Suprapubic skin (tissue), 4 donors: ENCODE results near the gene LARP7. TPM values are rescaled to one million over a fixed set of nuclear protein-coding genes. Genes with fewer than 3 reads are reported as not detected.

Experiments
- DNase-seq, 2 donors: peaks; one replicate each; pipeline ENCODE4 v3.0.0-alpha.2; 2019; ENCODE audit warnings: low spot score in 2 of 2
- H3K27ac ChIP-seq: fragments of 200-600 bp; sonication (generic); one replicate; pipeline ENCODE4 v1.5.1; 2019
- H3K27me3 ChIP-seq: fragments of 200-600 bp; sonication (generic); one replicate; pipeline ENCODE4 v1.5.1; 2019
- H3K36me3 ChIP-seq: fragments of 200-600 bp; sonication (generic); one replicate; pipeline ENCODE4 v1.5.1; 2019
- H3K4me1 ChIP-seq: fragments of 200-600 bp; sonication (generic); one replicate; pipeline ENCODE4 v1.5.1; 2019
- H3K4me3 ChIP-seq: fragments of 200-600 bp; sonication (generic); one replicate; pipeline ENCODE4 v1.5.1; 2019; ENCODE audit warnings: mild to moderate bottlenecking
- H3K9me3 ChIP-seq: fragments of 200-600 bp; sonication (generic); one replicate; pipeline ENCODE4 v1.5.1; 2019
- CTCF ChIP-seq, 2 donors: fragments of 200-600 bp in 1 of 2; fragments of 450-650 bp in 1 of 2; sonication (generic) in 1 of 2; IDR thresholded peaks; one replicate each; pipeline ENCODE4 v1.5.1; 2016 to 2019; ENCODE audit warnings: antibody characterized with exemption in 2 of 2, mild to moderate bottlenecking in 1 of 2, moderate library complexity in 1 of 2
- EP300 ChIP-seq: sonication (generic); formaldehyde crosslinking; IDR thresholded peaks from one replicate; pipeline ENCODE4 v1.6.1; 2017; ENCODE audit warnings: antibody characterized with exemption
- POLR2A ChIP-seq, 2 donors: fragments of 450-650 bp; IDR thresholded peaks; one replicate each; pipeline ENCODE4 v1.6.1; 2017; ENCODE audit warnings: antibody characterized with exemption in 2 of 2, mild to moderate bottlenecking in 2 of 2, moderate library complexity in 2 of 2
- POLR2AphosphoS5 ChIP-seq, 3 donors: sonication (generic); formaldehyde crosslinking; IDR thresholded peaks; one replicate each; pipeline ENCODE4 v1.6.1; 2017; ENCODE audit warnings: antibody characterized with exemption in 3 of 3
- WGBS: methylation state at CpG from one replicate; pipeline ENCODE4 v1.1.5; 2018; 5-methylcytosine and 5-hydroxymethylcytosine counted together
- total RNA-seq, 4 donors: library from RNA; depleted of rRNA; stranded (reverse); fragments of >200 nt; gene quantifications; one replicate each; pipeline ENCODE4 v1.1.0, GENCODE V29; 2016

Gene LARP7
- total RNA-seq, 4 donors from 2014 or later, result 24.2 to 33.8 (median 27.5) TPM

- WGBS, result 77% methylated on average over 3 of the region's 3 CpGs
- Histone ChIP-seq H3K4me3 (no peak overlapping the region), H3K4me1 (no peaks in the 10 kb centered on the region), H3K27me3 (no peaks in the 10 kb centered on the region), H3K9me3 (no peaks in the 10 kb centered on the region), H3K36me3 (peaks cover 80% of the 10 kb centered on the region), H3K27ac (no peak overlapping the region)
- no peak for DNase-seq
- TF ChIP-seq POLR2A (IDR thresholded peaks at IDR 0.05) (no peak), EP300 (no peak), POLR2AphosphoS5 (IDR thresholded peaks at IDR 0.05) (no peak), CTCF (IDR thresholded peaks at IDR 0.05) (no peak)
Observed at GRCh38 chr4:112647785-112648184, 10.8 kb downstream of the LARP7 start.

DNA sequence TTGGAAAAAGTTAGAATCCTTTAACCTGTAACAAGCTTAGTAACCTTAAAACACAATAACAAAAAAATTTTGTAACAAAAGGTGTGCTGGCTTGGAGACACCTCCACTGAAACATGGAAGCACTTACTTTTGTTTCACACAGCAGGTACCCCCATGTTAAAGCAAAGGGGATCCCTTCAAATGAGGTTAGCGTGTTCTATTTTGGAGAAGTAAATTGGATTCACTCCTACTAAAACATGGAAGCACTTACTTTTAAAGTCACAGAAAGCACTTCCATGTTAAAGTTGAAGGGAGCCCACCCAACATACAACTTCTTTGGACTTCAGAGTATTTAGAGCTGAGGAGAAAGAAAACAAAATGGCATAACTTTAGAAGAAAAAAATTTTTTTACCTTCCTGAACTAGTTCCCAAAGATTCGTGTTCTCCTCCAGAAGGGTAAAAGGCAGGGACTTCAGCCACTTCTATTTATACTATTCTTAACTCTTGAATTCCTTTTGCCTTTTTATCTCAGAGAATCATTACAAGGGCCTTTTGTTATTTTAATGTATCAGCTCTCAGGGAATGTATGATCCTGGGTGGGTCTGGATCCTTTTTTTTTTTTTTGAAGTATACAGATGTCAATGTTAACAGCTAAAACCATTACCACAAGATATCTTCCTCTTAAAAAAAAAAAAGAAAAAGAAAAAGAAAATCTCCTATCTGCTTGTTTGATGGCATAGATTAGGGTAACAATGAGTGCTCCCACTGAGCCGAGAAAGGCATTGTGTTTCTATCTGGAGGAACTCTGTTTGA, 11.5 kb downstream of the LARP7 start:
- DNase-seq, result no peak
- no peaks in the 10 kb centered on the region for H3K27me3 ChIP-seq
- WGBS, result 76% methylated on average over 3 of the region's 3 CpGs

DNA sequence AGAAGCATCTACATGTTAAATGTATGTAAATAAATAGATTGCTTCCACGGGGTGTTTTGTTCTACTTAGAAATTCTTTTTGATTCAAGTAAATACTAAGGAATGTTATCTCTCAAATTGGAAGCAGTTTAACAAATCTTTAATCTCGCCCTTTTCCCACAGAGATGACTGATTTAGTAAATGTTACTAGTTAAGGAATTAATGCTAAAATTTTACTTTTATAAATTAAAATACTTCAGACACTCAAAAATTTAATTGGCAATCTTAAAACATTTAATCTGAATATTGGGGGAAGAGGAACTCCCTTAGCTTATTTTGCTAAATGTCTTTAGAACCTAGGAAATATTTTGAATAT, 12.1 kb downstream of the LARP7 start:
- TF ChIP-seq CTCF (IDR thresholded peaks at IDR 0.05), result no peak
- no peak for TF ChIP-seq POLR2A (IDR thresholded peaks at IDR 0.05)
- TF ChIP-seq EP300, result no peak
- no peak for TF ChIP-seq POLR2AphosphoS5 (IDR thresholded peaks at IDR 0.05)
- no peak for DNase-seq
- Histone ChIP-seq H3K27me3 (no peaks in the 10 kb centered on the region), H3K9me3 (no peaks in the 10 kb centered on the region), H3K36me3 (peaks cover 88% of the 10 kb centered on the region), H3K4me3 (no peak overlapping the region), H3K27ac (no peak overlapping the region), H3K4me1 (no peaks in the 10 kb centered on the region)
- 50% methylated on average over 2 of the region's 2 CpGs for WGBS

More for the DNA sequence above, 11.5 kb downstream of the LARP7 start:
- TF ChIP-seq EP300 (no peak), CTCF (IDR thresholded peaks at IDR 0.05) (no peak), POLR2A (IDR thresholded peaks at IDR 0.05) (no peak), POLR2AphosphoS5 (IDR thresholded peaks at IDR 0.05) (no peak)
- no peaks in the 10 kb centered on the region for H3K4me1 ChIP-seq
- H3K9me3 ChIP-seq, result no peaks in the 10 kb centered on the region
- H3K27ac ChIP-seq, result no peak overlapping the region
- H3K36me3 ChIP-seq, result peaks cover 87% of the 10 kb centered on the region
- no peak overlapping the region for H3K4me3 ChIP-seq

- 76% methylated on average over 4 of the region's 4 CpGs for WGBS
- DNase-seq, result no peak
- H3K27ac ChIP-seq, result no peak overlapping the region
- no peak overlapping the region for H3K4me3 ChIP-seq
- no peaks in the 10 kb centered on the region for H3K9me3 ChIP-seq
- no peak for TF ChIP-seq POLR2AphosphoS5 (IDR thresholded peaks at IDR 0.05)
- H3K36me3 ChIP-seq, result peaks cover 97% of the 10 kb centered on the region
- H3K27me3 ChIP-seq, result no peaks in the 10 kb centered on the region
- H3K4me1 ChIP-seq, result no peaks in the 10 kb centered on the region
Observed at GRCh38 chr4:112650332-112650731, 13.4 kb downstream of the LARP7 start.

DNA sequence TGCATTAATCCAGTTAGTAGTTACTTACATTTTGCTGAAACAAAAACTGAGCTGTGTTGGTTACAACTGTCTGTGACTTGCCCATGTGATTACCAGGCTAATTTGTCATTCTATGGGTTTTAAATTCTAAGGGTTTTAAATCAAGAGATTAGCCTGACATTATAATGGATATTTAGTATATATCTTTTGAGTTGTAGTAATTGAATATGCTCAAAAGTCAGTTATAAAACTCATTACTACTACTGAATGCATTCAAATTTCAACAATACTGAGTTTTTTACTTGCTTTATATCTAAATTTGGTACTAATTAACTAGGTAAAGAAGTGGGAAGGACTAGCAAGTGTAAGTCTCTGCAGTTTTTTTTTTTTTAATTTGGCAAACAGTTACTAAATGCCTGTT, 14.7 kb downstream of the LARP7 start:
- no peaks in the 10 kb centered on the region for H3K4me1 ChIP-seq
- no peak overlapping the region for H3K4me3 ChIP-seq
- no peak overlapping the region for H3K27ac ChIP-seq
- no peaks in the 10 kb centered on the region for H3K27me3 ChIP-seq
- DNase-seq, result no peak
- no peak for TF ChIP-seq CTCF (IDR thresholded peaks at IDR 0.05)
- peaks cover 97% of the 10 kb centered on the region for H3K36me3 ChIP-seq
- H3K9me3 ChIP-seq, result no peaks in the 10 kb centered on the region

DNA sequence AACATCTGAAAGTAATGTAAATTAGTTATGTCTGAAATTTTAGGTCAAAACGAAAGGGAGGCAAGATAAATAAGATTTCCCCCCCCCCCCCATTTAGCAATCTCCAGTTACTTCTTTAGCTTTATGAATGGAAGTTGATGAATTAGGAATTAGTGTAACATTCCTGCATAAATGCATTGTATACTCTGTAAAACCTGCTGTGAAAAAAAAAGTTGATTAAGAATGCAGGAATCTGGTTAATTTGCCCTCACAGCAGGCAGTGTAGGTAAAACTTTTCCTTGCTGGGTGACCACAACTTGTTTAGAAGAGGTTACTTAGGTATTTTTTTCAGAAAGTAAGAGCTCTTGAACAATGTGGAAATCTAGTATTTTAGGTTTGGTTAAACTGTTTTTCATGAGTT, 15.3 kb downstream of the LARP7 start:
- 49% methylated on average over 1 of the region's 1 CpG for WGBS
- TF ChIP-seq POLR2A (IDR thresholded peaks at IDR 0.05) (no peak), POLR2AphosphoS5 (IDR thresholded peaks at IDR 0.05) (no peak), EP300 (no peak), CTCF (IDR thresholded peaks at IDR 0.05) (no peak)
- Histone ChIP-seq H3K36me3 (peaks cover 92% of the 10 kb centered on the region), H3K27me3 (no peaks in the 10 kb centered on the region), H3K4me3 (no peak overlapping the region), H3K4me1 (no peaks in the 10 kb centered on the region), H3K27ac (no peak overlapping the region), H3K9me3 (no peaks in the 10 kb centered on the region)
- DNase-seq, result no peak
